Measurements from ENCODE around the gene UBE2U.

GRCh38 chr1:64155278-64155677 lies 48.1 kb upstream of the UBE2U start:
- TF ChIP-seq CTCF (IDR thresholded peaks at IDR 0.05; ENCODE audit: control extremely low read depth in 1 of 3, insufficient read depth in 1 of 3, low read depth in 1 of 3, low read length in 3 of 3): no peak
- TF ChIP-seq MAFK (IDR thresholded peaks at IDR 0.05; ENCODE audit: low read depth, low read length): no peak
- no peak for TF ChIP-seq YY1 (IDR thresholded peaks at IDR 0.05; ENCODE audit: low read depth, low read length)
- no peak for TF ChIP-seq POLR2A (IDR thresholded peaks at IDR 0.05; ENCODE audit: control extremely low read depth in 1 of 2, low read depth in 2 of 2, low read length in 2 of 2)
- no peak for TF ChIP-seq EGR1 (IDR thresholded peaks at IDR 0.05; ENCODE audit: borderline replicate concordance, low read depth, low read length)
- no peak for TF ChIP-seq GABPA (IDR thresholded peaks at IDR 0.05; ENCODE audit: borderline replicate concordance, insufficient read depth, low read length)
- TF ChIP-seq MAX (IDR thresholded peaks at IDR 0.05): no peak
- no peak for TF ChIP-seq EZH2 (IDR thresholded peaks at IDR 0.05; ENCODE audit: low read depth, low read length, severe bottlenecking)
- no peak for TF ChIP-seq CREB1 (IDR thresholded peaks at IDR 0.05)
- no peak for TF ChIP-seq USF2 (IDR thresholded peaks at IDR 0.05; ENCODE audit: low read length)
- no peak for TF ChIP-seq JUN (IDR thresholded peaks at IDR 0.05; ENCODE audit: low read depth, low read length)
- TF ChIP-seq HDAC2 (IDR thresholded peaks at IDR 0.05; ENCODE audit: borderline replicate concordance in 1 of 2, low read depth in 2 of 2, low read length in 2 of 2): no peak
- TF ChIP-seq RAD21 (IDR thresholded peaks at IDR 0.05 in 1 of 2, conservative IDR thresholded peaks at IDR 0.05 in 1 of 2; ENCODE audit: low read depth in 2 of 2, low read length in 2 of 2): no peak
